ENCODE data around the gene GABPB2. TPM values are rescaled to one million over a fixed set of nuclear protein-coding genes. Genes with fewer than 3 reads are reported as not detected.

The GABPB2 gene
- total RNA-seq, 1 donor: 16.3 TPM

DNA sequence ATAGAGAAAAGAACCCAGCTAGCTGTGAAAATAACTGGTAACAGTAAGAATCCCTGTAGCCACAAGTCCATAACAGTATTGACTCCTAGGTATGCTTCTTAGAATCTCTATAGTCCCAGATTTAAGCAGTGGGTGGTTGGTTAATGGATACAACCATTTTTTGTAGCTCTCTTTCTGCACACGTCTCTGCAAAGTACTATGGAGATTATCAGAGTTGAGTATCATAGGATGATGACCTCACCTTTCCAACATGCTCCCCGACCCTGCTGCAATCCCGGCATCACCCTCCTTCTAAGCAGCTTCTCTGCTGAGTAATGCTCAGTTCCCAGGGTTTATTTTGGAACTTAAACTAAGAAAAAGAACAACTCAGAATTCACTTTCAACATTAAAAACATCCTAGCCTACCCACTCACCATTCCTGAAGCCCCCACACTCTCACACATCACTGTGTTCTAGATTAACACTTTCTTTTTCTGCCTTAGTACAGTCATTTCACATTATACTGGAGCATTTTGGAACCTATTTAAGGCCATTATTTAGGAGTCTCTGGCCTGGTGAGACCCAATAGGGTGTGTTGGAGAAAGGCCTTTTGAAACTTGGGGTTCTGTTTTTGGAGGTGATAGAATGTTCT lies 7.7 kb upstream of the GABPB2 start:
- Histone ChIP-seq H3K36me3 (ENCODE audit: insufficient read depth, low read length) (peaks cover 8% of the 10 kb centered on the region), H3K27ac (ENCODE audit: low read depth, low read length) (peak overlapping the region; percentile 94), H3K79me2 (ENCODE audit: insufficient read depth, low read length) (peaks cover 82% of the 10 kb centered on the region), H3K4me1 (ENCODE audit: insufficient read depth, low read length) (peaks cover 18% of the 10 kb centered on the region), H2AFZ (ENCODE audit: low read length) (peak overlapping the region; percentile 69), H4K20me1 (ENCODE audit: insufficient read depth, low read length) (peaks cover 8% of the 10 kb centered on the region), H3K9me3 (ENCODE audit: low read depth, low read length) (no peaks in the 10 kb centered on the region), H3K4me3 (ENCODE audit: insufficient read depth, low read length) (peak overlapping the region; percentile 18), H3K4me2 (ENCODE audit: insufficient read depth, low read length) (peak overlapping the region; percentile 73), H3K27me3 (ENCODE audit: insufficient read depth, low read length) (no peaks in the 10 kb centered on the region)
- peak; percentile 96 for DNase-seq (ENCODE audit: insufficient read length, low spot score, missing footprints)
- no peak for TF ChIP-seq CTCF (IDR thresholded peaks at IDR 0.05; ENCODE audit: extremely low read depth, low read depth, low read length)

DNA sequence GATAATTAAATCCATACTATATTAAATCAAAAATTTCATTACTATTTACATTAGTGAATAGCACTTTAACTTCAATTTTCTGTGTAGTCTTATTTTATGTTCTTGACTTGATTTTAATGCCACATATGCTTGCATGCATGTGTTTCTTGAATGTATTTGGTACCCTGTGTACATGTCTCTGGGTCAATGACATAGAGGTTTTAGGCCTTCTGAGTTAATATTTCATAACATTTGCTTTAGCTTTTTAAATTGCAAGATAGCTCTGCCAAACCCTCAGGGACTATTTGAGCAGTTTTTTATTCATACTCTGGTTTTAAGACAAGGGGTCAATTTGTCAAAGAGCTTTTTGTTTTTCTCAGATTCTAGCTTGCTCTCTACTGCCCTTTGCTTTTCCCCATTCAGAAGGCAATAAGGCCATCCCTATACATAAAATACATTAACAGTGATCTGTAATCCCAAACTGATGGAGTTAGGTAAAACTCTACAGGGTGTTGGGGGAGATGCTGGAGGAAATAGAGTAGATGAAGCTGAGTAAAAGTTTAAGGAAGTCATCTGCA lies 5.4 kb upstream of the GABPB2 start:
- no peak for DNase-seq (ENCODE audit: insufficient read length, low spot score, missing footprints)
- Histone ChIP-seq H3K27me3 (ENCODE audit: insufficient read depth, low read length) (no peaks in the 10 kb centered on the region), H3K4me2 (ENCODE audit: insufficient read depth, low read length) (no peak overlapping the region), H3K27ac (ENCODE audit: low read depth, low read length) (no peak overlapping the region), H3K4me1 (ENCODE audit: insufficient read depth, low read length) (peaks cover 12% of the 10 kb centered on the region), H3K36me3 (ENCODE audit: insufficient read depth, low read length) (peaks cover 13% of the 10 kb centered on the region), H2AFZ (ENCODE audit: low read length) (no peak overlapping the region), H3K4me3 (ENCODE audit: insufficient read depth, low read length) (no peak overlapping the region), H3K79me2 (ENCODE audit: insufficient read depth, low read length) (peaks cover 59% of the 10 kb centered on the region), H4K20me1 (ENCODE audit: insufficient read depth, low read length) (no peaks in the 10 kb centered on the region), H3K9me3 (ENCODE audit: low read depth, low read length) (no peaks in the 10 kb centered on the region)
- TF ChIP-seq CTCF (IDR thresholded peaks at IDR 0.05; ENCODE audit: extremely low read depth, low read depth, low read length): no peak

DNA sequence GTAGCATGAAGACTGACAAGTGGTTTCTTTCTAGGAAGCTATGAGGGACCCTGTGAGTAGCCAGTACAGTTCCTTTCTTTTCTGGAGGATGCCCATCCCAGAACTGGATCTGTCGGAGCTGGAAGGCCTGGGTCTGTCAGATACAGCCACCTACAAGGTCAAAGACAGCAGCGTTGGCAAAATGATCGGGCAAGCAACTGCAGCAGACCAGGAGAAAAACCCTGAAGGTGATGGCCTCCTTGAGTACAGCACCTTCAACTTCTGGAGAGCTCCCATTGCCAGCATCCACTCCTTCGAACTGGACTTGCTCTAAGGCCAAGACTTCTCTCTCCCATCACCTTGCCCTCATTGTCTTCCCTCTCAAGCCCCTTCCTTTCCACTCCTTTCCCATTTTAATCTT lies 3.4 kb upstream of the GABPB2 start:
- no peaks in the 10 kb centered on the region for H3K9me3 ChIP-seq (ENCODE audit: low read depth, low read length)
- H3K79me2 ChIP-seq (ENCODE audit: insufficient read depth, low read length): peaks cover 45% of the 10 kb centered on the region
- no peak overlapping the region for H3K4me3 ChIP-seq (ENCODE audit: insufficient read depth, low read length)
- H3K36me3 ChIP-seq (ENCODE audit: insufficient read depth, low read length): peaks cover 13% of the 10 kb centered on the region
- no peaks in the 10 kb centered on the region for H4K20me1 ChIP-seq (ENCODE audit: insufficient read depth, low read length)
- no peak overlapping the region for H3K4me2 ChIP-seq (ENCODE audit: insufficient read depth, low read length)
- peaks cover 18% of the 10 kb centered on the region for H3K4me1 ChIP-seq (ENCODE audit: insufficient read depth, low read length)
- no peak for DNase-seq (ENCODE audit: insufficient read length, low spot score, missing footprints)
- H3K27ac ChIP-seq (ENCODE audit: low read depth, low read length): no peak overlapping the region
- H3K27me3 ChIP-seq (ENCODE audit: insufficient read depth, low read length): no peaks in the 10 kb centered on the region
- TF ChIP-seq CTCF (IDR thresholded peaks at IDR 0.05; ENCODE audit: extremely low read depth, low read depth, low read length): no peak
- no peak overlapping the region for H2AFZ ChIP-seq (ENCODE audit: low read length)

DNA sequence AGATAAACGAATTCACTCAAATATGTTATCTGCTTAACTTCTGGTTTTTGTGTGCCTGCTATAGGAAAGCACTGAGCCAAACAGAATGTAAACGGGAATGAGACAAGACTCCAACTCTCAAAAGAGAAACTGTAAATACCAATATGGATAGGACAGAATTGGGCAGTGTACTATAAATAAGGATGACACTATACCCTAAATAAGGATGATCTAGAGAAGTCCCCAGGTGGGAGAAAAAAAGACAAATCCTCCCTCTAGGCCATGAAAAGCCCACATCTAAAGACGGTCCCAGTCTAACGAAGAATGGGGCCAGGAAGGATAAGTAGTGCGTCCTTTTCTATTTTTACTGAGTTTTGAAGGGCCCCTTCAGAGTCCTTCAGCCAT lies 1.5 kb upstream of the GABPB2 start:
- no peak for TF ChIP-seq CTCF (IDR thresholded peaks at IDR 0.05; ENCODE audit: extremely low read depth, low read depth, low read length)
- no peak overlapping the region for H3K4me2 ChIP-seq (ENCODE audit: insufficient read depth, low read length)
- H3K36me3 ChIP-seq (ENCODE audit: insufficient read depth, low read length): peaks cover 13% of the 10 kb centered on the region
- H2AFZ ChIP-seq (ENCODE audit: low read length): no peak overlapping the region
- DNase-seq (ENCODE audit: insufficient read length, low spot score, missing footprints): no peak
- peaks cover 39% of the 10 kb centered on the region for H3K79me2 ChIP-seq (ENCODE audit: insufficient read depth, low read length)
- peak overlapping the region; percentile 97 for H3K27ac ChIP-seq (ENCODE audit: low read depth, low read length)
- H3K4me1 ChIP-seq (ENCODE audit: insufficient read depth, low read length): peaks cover 7% of the 10 kb centered on the region
- H3K27me3 ChIP-seq (ENCODE audit: insufficient read depth, low read length): no peaks in the 10 kb centered on the region
- no peaks in the 10 kb centered on the region for H4K20me1 ChIP-seq (ENCODE audit: insufficient read depth, low read length)
- no peak overlapping the region for H3K4me3 ChIP-seq (ENCODE audit: insufficient read depth, low read length)
- no peaks in the 10 kb centered on the region for H3K9me3 ChIP-seq (ENCODE audit: low read depth, low read length)

Measured in osteoblast (primary cell).